Retinal pigment epithelial cell (primary cell): ENCODE data around the gene DEGS2.

Experiments
- DNase-seq: peaks from one replicate; pipeline ENCODE4 v3.0.0-alpha.2; 2010; ENCODE audit warnings: low read depth
- H3K4me3 ChIP-seq: 2 replicates; pipeline ENCODE4 v1.5.1; 2011; ENCODE audit warnings: mild to moderate bottlenecking, low read length, control low read depth, moderate library complexity
- CTCF ChIP-seq: conservative IDR thresholded peaks from 2 replicates; pipeline ENCODE4 v1.5.1; 2011; ENCODE audit warnings: low read depth, low read length, control low read depth, inconsistent platforms

Gene DEGS2

GRCh38 chr14:100172811-100173210 lies 13.4 kb upstream of the DEGS2 start:
- no peak for DNase-seq
- no peak for TF ChIP-seq CTCF

GRCh38 chr14:100170880-100171279 lies 11.4 kb upstream of the DEGS2 start:
- no peak for DNase-seq
- no peak for TF ChIP-seq CTCF
- no peak overlapping the region for H3K4me3 ChIP-seq

More at GRCh38 chr14:100172811-100173210, 13.4 kb upstream of the DEGS2 start:
- no peak overlapping the region for H3K4me3 ChIP-seq

GRCh38 chr14:100168506-100168905 lies 9.1 kb upstream of the DEGS2 start:
- no peak for DNase-seq
- TF ChIP-seq CTCF = no peak
- no peak overlapping the region for H3K4me3 ChIP-seq

GRCh38 chr14:100165831-100166440 lies 6.5 kb upstream of the DEGS2 start:
- no peak for DNase-seq
- no peak overlapping the region for H3K4me3 ChIP-seq
- TF ChIP-seq CTCF = no peak

GRCh38 chr14:100165376-100165775 lies 5.9 kb upstream of the DEGS2 start:
- no peak overlapping the region for H3K4me3 ChIP-seq
- no peak for TF ChIP-seq CTCF

GRCh38 chr14:100160534-100160916 lies 1.1 kb upstream of the DEGS2 start:
- H3K4me3 ChIP-seq = no peak overlapping the region
- no peak for DNase-seq
- TF ChIP-seq CTCF = no peak

More at GRCh38 chr14:100165376-100165775, 5.9 kb upstream of the DEGS2 start:
- no peak for DNase-seq

GRCh38 chr14:100159865-100160533 lies 554 bp upstream of the DEGS2 start:
- DNase-seq = no peak
- no peak for TF ChIP-seq CTCF
- H3K4me3 ChIP-seq = peak overlapping the region; percentile 15
